ENCODE measurements around the gene TRIM69.
"Not testable (repeated sequence)": the region's sequence is repeated elsewhere in the genome, so short reads cannot be mapped to it uniquely, and the experiment has no call there.

TRIM69 gene

GRCh38 chr15:44735482-44736180 lies 697 bp upstream of the TRIM69 start:
- TF ChIP-seq CTCF (IDR thresholded peaks at IDR 0.05; ENCODE audit: low read depth, low read length, missing control alignments) = no peak
- DNase-seq (ENCODE audit: extremely low read depth, low read depth) = no peak
- no peak overlapping the region for H3K4me3 ChIP-seq (replicated peaks; ENCODE audit: low read depth, low read length)

GRCh38 chr15:44738340-44738984 lies 2.1 kb downstream of the TRIM69 start:
- no peak for DNase-seq (ENCODE audit: extremely low read depth, low read depth)
- peak; percentile 60 for TF ChIP-seq CTCF (IDR thresholded peaks at IDR 0.05; ENCODE audit: low read depth, low read length, missing control alignments)
- H3K4me3 ChIP-seq (replicated peaks; ENCODE audit: low read depth, low read length) = no peak overlapping the region

GRCh38 chr15:44739222-44739847 lies 3.0 kb downstream of the TRIM69 start:
- not testable (repeated sequence) for H3K4me3 ChIP-seq (replicated peaks; ENCODE audit: low read depth, low read length); DNase-seq (ENCODE audit: extremely low read depth, low read depth)

- not testable (repeated sequence) for H3K4me3 ChIP-seq (replicated peaks; ENCODE audit: low read depth, low read length)
Measured at GRCh38 chr15:44743454-44743853, 7.1 kb downstream of the TRIM69 start.

GRCh38 chr15:44753345-44753744 lies 17.0 kb downstream of the TRIM69 start:
- TF ChIP-seq CTCF (IDR thresholded peaks at IDR 0.05; ENCODE audit: low read depth, low read length, missing control alignments) = no peak
- H3K4me3 ChIP-seq (replicated peaks; ENCODE audit: low read depth, low read length) = no peak overlapping the region
- no peak for DNase-seq (ENCODE audit: extremely low read depth, low read depth)

More at GRCh38 chr15:44743454-44743853, 7.1 kb downstream of the TRIM69 start:
- not testable (repeated sequence) for DNase-seq (ENCODE audit: extremely low read depth, low read depth)

- H3K4me3 ChIP-seq (replicated peaks; ENCODE audit: low read depth, low read length) = no peak overlapping the region
- no peak for TF ChIP-seq CTCF (IDR thresholded peaks at IDR 0.05; ENCODE audit: low read depth, low read length, missing control alignments)
- no peak for DNase-seq (ENCODE audit: extremely low read depth, low read depth)
Measured at GRCh38 chr15:44763187-44763586, 26.9 kb downstream of the TRIM69 start.

- H3K4me3 ChIP-seq (replicated peaks; ENCODE audit: low read depth, low read length) = no peak overlapping the region
- TF ChIP-seq CTCF (IDR thresholded peaks at IDR 0.05; ENCODE audit: low read depth, low read length, missing control alignments) = no peak
- DNase-seq (ENCODE audit: extremely low read depth, low read depth) = no peak
Measured at GRCh38 chr15:44763848-44764247, 27.5 kb downstream of the TRIM69 start.

All from HFF-Myc (cell line).